GM12873 (cell line): ENCODE results near the gene ABHD16A.

Experiments used
- CTCF ChIP-seq: IDR thresholded peaks from 2 replicates; pipeline ENCODE4 v1.5.1; 2012; ENCODE audit warnings: low read depth, mild to moderate bottlenecking, moderate library complexity, low read length, control low read depth; ENCODE audit not compliant: insufficient read depth; ENCODE audit errors: missing control alignments

The ABHD16A gene

GRCh38 chr6:31651602-31652191, 51.4 kb downstream of the ABHD16A start:
- TF ChIP-seq CTCF = no peak

- TF ChIP-seq CTCF = no peak
Observed at GRCh38 chr6:31645325-31645724, 57.8 kb downstream of the ABHD16A start.

- TF ChIP-seq CTCF = peak; percentile 3
Observed at GRCh38 chr6:31643818-31644454, 59.2 kb downstream of the ABHD16A start.

- no peak for TF ChIP-seq CTCF
Observed at GRCh38 chr6:31642798-31643570, 60.1 kb downstream of the ABHD16A start.

GRCh38 chr6:31641370-31641769, 61.8 kb downstream of the ABHD16A start:
- no peak for TF ChIP-seq CTCF

GRCh38 chr6:31640612-31641011, 62.5 kb downstream of the ABHD16A start:
- no peak for TF ChIP-seq CTCF

- TF ChIP-seq CTCF = no peak
Observed at GRCh38 chr6:31639449-31639861, 63.7 kb downstream of the ABHD16A start.
